Right lobe of liver (tissue), 4 donors: ENCODE measurements around the gene ITGAD.

Experiments
- CTCF ChIP-seq, 4 donors: fragments of 200-600 bp in 3 of 4; fragments of 450-650 bp in 1 of 4; IDR thresholded peaks; one replicate each; pipeline versions ENCODE4 v1.5.1 to v1.8.0; 2016 to 2022; ENCODE audit warnings: antibody characterized with exemption in 4 of 4, mild to moderate bottlenecking in 2 of 4
- POLR2A ChIP-seq: fragments of 450-650 bp; IDR thresholded peaks from one replicate; pipeline ENCODE4 v1.6.1; 2017; ENCODE audit warnings: antibody characterized with exemption, mild to moderate bottlenecking
- donor health status: DM: no; HTN: no; CAD: no.
- donor health status: DM: no; HTN: no; CAD: no.
- donor health status: DM: no; HTN: yes; CAD: no.

- TF ChIP-seq CTCF (IDR thresholded peaks at IDR 0.05) = no peak
- TF ChIP-seq POLR2A = no peak
Measured at GRCh38 chr16:31371008-31371407, 22.1 kb upstream of the ITGAD start.
